HFFc6 (cell line): ENCODE measurements around the gene THBS3. TPM values are rescaled to one million over a fixed set of nuclear protein-coding genes. Genes with fewer than 3 reads are reported as not detected.

Experiments
- DNase-seq: peaks from one replicate; pipeline ENCODE4 v3.0.0-alpha.2; 2018
- H3K27ac Mint-ChIP-seq: 2 replicates; pipeline ENCODE4 v1.8.0; 2020; ENCODE audit warnings: mild to moderate bottlenecking, mixed read lengths
- H3K27me3 Mint-ChIP-seq: 2 replicates; pipeline ENCODE4 v1.8.0; 2021; ENCODE audit warnings: mild to moderate bottlenecking, moderate library complexity, mixed read lengths; ENCODE audit not compliant: insufficient read depth
- H3K36me3 Mint-ChIP-seq: 2 replicates; pipeline ENCODE4 v1.8.0; 2021; ENCODE audit warnings: low read depth, mixed read lengths
- H3K4me1 Mint-ChIP-seq: 2 replicates; pipeline ENCODE4 v1.8.0; 2020; ENCODE audit warnings: low read depth, mixed read lengths
- H3K4me3 Mint-ChIP-seq: 2 replicates; pipeline ENCODE4 v1.8.0; 2020; ENCODE audit warnings: mild to moderate bottlenecking, moderate library complexity, mixed read lengths
- H3K9me3 Mint-ChIP-seq: 2 replicates; pipeline ENCODE4 v1.8.0; 2020; ENCODE audit warnings: mild to moderate bottlenecking, mixed read lengths
- CTCF ChIP-seq: fragments of 200-600 bp; sonication (generic); IDR thresholded peaks from 2 replicates; pipeline ENCODE4 v1.5.0; 2021; ENCODE audit warnings: antibody characterized with exemption, mild to moderate bottlenecking
- total RNA-seq, 6 experiments: library from RNA; stranded (reverse); fragmentation: NEBNext Ultra II Directional; extraction: Animal tissue kit (Norgen Biotek cat#: 25700); gene quantifications; 2 replicates in 1 of 6; 3 replicates in 5 of 6; pipeline ENCODE4 v1.2.3, GENCODE V29; 2021

THBS3 gene
- total RNA-seq, 6 experiments from 2014 or later, result 13.9 to 20.3 (median 16.9) TPM

DNA sequence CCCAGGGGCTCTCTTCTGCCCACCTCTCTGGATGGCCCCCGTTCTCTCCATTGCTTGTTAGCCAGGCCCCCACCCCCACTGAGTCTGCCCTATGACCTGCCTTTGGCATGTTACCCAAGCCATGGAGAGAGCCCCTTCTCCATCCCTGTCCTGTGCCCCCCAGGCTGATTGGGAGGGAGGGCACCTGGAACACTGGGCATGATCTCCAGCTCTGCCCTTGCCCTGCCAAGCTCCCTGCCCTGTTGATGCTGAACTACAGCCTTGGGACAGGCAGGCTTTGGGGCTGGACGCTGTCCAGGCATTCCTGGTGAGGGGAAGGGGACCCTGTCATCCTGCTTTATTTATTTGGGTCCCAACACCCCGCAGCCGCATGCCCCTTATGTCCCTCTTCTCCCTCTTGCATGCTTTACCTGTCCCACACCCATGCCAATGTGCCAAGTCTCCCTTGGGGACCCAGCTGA is 23.3 kb downstream of the THBS3 start:
- TF ChIP-seq CTCF, result no peak
- no peaks in the 10 kb centered on the region for H3K9me3 Mint-ChIP-seq
- H3K27me3 Mint-ChIP-seq, result no peaks in the 10 kb centered on the region; the same call in 1 of the 2 replicates
- no peak overlapping the region for H3K4me3 Mint-ChIP-seq
- no peak for DNase-seq
- no peak overlapping the region for H3K27ac Mint-ChIP-seq
- 0 out of 2 replicates have a peak, but pooled peaks cover 7% of the 10 kb centered on the region for H3K4me1 Mint-ChIP-seq
- H3K36me3 Mint-ChIP-seq, result peaks cover 5% of the 10 kb centered on the region; the same call in 1 of the 2 replicates

DNA sequence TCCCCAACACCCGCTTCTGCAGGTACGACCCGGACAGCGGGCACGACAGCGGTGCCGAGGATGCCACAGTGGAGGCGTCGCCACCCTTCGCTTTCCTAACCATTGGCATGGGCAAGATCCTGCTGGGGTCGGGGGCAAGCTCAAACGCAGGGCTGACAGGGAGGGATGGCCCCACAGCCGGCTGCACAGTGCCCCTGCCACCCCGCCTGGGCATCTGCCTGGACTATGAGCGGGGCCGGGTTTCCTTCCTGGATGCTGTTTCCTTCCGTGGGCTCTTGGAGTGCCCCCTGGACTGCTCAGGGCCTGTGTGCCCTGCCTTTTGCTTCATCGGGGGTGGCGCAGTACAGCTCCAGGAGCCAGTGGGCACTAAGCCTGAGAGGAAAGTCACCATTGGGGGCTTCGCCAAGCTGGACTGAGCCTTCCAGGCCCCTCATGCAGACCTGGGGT is 23.9 kb downstream of the THBS3 start:
- H3K4me1 Mint-ChIP-seq, result 0 out of 2 replicates have a peak, but pooled peaks cover 7% of the 10 kb centered on the region
- TF ChIP-seq CTCF, result no peak
- H3K27ac Mint-ChIP-seq, result no peak overlapping the region
- H3K36me3 Mint-ChIP-seq, result peaks cover 8% of the 10 kb centered on the region; the same call in 1 of the 2 replicates
- H3K4me3 Mint-ChIP-seq, result no peak overlapping the region
- H3K9me3 Mint-ChIP-seq, result no peaks in the 10 kb centered on the region
- DNase-seq, result no peak
- no peaks in the 10 kb centered on the region; the same call in 1 of the 2 replicates for H3K27me3 Mint-ChIP-seq

- Mint-ChIP-seq H3K36me3 (peaks cover 4% of the 10 kb centered on the region; the same call in 1 of the 2 replicates), H3K27me3 (no peaks in the 10 kb centered on the region; the same call in 1 of the 2 replicates), H3K9me3 (no peaks in the 10 kb centered on the region), H3K27ac (no peak overlapping the region), H3K4me3 (no peak overlapping the region), H3K4me1 (0 out of 2 replicates have a peak, but pooled peaks cover 6% of the 10 kb centered on the region)
- DNase-seq, result no peak
- no peak for TF ChIP-seq CTCF
Measured at GRCh38 chr1:155182052-155182550, 25.6 kb downstream of the THBS3 start.

DNA sequence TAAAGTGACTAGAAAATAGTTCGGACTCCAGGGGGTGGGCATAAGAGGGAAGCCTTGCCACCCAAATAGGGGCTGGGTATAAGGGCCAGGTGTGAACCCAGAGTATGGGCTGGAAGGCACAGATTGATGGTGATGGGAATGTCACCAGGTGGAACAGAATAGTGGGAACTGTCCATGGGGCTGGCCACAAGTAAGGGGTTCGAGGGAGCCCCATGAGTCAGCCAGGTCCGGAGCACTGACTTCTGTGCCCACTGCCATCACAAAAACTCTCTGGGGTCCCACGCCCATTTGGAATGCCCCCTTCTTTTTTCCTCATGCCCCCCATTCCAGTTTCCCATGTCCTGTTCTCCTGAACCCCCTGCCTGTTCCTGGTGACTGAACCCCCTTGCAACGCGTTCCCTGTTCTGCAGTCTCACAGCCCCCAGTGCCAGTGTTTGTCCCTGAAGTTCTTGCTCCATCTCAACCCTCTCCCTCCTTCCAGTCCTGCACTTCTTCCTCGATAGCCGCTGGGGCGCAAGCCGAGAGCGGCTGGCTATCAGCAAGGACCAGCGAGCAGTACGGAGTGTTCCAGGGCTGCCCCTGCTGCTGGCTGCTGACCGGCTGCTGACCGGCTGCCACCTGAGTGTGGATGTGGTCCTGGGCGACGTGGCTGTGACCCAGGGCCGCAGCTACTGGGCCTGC is 26.2 kb downstream of the THBS3 start:
- Mint-ChIP-seq H3K27me3 (no peaks in the 10 kb centered on the region; the same call in 1 of the 2 replicates), H3K4me1 (peaks cover 4% of the 10 kb centered on the region), H3K9me3 (no peaks in the 10 kb centered on the region), H3K27ac (no peak overlapping the region), H3K4me3 (no peak overlapping the region), H3K36me3 (peaks cover 4% of the 10 kb centered on the region; the same call in 1 of the 2 replicates)
- no peak for DNase-seq
- no peak for TF ChIP-seq CTCF

DNA sequence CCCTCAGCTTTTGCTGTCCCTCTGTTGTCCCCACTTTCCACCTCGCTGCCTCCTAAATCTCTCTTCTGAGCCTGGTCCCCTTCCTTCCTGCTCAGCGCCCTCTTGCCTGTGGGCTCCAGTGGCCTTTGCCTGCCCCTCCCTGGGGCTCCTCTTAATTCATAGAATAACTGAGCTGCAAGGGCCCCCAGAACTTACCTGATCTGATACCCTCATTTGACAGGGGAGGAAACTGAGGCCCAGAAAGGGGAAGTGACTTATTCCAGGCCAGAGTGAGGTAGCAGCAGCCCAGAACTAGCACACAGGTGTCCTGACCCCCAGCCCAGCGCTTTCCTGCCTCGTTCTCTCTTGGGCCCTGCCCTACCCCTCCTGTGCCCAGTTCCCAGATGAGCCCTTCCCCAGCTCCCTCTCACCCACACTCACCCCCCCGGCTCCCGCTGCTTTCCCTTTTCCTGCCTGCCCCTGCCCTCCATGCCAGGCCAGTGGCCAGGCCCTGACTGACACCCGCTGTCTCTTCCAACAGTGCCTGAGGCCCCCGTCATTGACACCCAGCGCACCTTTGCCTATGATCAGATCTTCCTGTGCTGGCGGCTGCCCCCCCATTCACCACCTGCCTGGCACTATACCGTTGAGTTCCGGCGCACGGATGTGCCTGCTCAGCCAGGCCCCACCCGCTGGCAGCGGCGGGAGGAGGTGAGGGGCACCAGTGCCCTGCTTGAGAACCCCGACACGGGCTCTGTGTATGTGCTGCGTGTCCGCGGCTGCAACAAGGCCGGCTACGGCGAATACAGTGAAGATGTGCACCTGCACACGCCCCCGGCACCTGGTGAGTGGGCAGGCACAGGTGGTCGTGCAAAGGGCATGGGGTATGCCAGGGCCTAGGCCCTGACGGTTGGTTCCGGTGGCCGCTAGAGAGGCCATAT is 28.3 kb downstream of the THBS3 start:
- DNase-seq, result no peak
- Mint-ChIP-seq H3K4me1 (peaks cover 14% of the 10 kb centered on the region), H3K27me3 (no peaks in the 10 kb centered on the region; the same call in 1 of the 2 replicates), H3K36me3 (peaks cover 4% of the 10 kb centered on the region; the same call in 1 of the 2 replicates), H3K4me3 (no peak overlapping the region), H3K27ac (no peak overlapping the region), H3K9me3 (no peaks in the 10 kb centered on the region)
- TF ChIP-seq CTCF, result no peak
